Measurements from ENCODE around the gene NT5C1B.

The NT5C1B gene

DNA sequence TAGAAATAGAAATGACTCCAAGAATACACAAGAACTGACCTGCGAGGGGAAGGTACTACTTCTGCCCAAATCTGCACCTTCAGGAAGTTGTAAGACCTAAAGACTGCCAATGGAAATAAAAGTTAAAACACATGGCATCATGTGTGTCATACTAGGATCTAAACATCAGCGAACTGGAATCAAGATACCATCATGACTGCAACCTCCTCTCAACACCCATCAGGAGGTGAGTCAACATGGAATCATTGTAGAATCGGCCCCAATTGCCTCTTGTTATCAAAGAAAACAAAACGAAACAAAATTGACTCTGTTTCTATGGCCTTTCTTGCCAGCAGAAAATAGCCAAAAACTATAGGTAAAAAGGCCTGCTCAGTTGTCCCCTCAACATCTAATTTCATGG is 44.0 kb downstream of the NT5C1B start:
- TF ChIP-seq, protein P1, sequence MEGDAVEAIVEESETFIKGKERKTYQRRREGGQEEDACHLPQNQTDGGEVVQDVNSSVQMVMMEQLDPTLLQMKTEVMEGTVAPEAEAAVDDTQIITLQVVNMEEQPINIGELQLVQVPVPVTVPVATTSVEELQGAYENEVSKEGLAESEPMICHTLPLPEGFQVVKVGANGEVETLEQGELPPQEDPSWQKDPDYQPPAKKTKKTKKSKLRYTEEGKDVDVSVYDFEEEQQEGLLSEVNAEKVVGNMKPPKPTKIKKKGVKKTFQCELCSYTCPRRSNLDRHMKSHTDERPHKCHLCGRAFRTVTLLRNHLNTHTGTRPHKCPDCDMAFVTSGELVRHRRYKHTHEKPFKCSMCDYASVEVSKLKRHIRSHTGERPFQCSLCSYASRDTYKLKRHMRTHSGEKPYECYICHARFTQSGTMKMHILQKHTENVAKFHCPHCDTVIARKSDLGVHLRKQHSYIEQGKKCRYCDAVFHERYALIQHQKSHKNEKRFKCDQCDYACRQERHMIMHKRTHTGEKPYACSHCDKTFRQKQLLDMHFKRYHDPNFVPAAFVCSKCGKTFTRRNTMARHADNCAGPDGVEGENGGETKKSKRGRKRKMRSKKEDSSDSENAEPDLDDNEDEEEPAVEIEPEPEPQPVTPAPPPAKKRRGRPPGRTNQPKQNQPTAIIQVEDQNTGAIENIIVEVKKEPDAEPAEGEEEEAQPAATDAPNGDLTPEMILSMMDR (conservative IDR thresholded peaks at IDR 0.05; ENCODE audit: low read length) = no peak
- DNase-seq (ENCODE audit: low read depth) = peak; percentile 20
- H3K4me3 ChIP-seq (ENCODE audit: low read length) = no peak overlapping the region

DNA sequence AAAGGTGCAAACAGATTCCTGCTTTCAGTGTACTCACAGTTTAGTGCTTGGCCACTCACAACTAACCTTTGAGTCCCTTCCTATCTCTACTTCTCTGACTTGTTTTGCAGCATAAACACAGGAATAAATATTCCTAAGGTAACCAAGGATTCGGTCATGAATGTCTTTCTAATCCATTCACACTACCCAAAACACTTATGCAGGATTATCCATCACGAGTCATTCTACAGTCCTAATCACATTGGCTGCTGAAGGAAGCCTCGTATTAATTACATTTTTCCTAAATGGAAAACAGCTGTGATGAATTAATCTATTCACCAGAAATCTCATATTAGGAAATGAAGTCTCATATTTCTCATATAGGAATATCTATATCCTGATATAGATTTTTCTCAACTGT is 45.2 kb downstream of the NT5C1B start:
- TF ChIP-seq, protein P1 (conservative IDR thresholded peaks at IDR 0.05; ENCODE audit: low read length) = no peak
- peak; percentile 12 for DNase-seq (ENCODE audit: low read depth)

GRCh38 chr2:18540872-18541271 is 48.5 kb downstream of the NT5C1B start:
- TF ChIP-seq, protein P1 (conservative IDR thresholded peaks at IDR 0.05; ENCODE audit: low read length) = no peak
- DNase-seq (ENCODE audit: low read depth) = no peak
- H3K4me3 ChIP-seq (ENCODE audit: low read length) = no peak overlapping the region

More for the DNA sequence above, 45.2 kb downstream of the NT5C1B start:
- no peak overlapping the region for H3K4me3 ChIP-seq (ENCODE audit: low read length)

DNA sequence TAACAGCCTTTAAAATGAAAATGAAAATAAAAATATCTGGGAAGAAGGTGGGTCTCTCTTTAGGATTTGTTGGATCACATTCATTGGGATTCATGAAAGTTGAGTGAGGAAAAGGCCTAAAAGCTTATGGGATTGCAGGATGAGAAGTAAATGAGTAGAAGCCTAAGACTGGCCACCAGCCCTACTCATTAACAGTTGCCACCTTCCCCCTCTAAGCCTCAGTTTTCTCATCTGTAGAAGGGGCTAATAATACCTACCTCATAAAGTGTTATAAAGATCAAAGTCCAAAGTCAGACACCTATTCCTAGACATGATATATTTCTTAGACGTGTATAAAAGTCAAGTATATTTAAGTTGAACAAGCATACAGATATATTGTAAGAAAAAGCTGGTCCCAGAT is 52.7 kb downstream of the NT5C1B start:
- TF ChIP-seq, protein P1 (conservative IDR thresholded peaks at IDR 0.05; ENCODE audit: low read length) = no peak

DNA sequence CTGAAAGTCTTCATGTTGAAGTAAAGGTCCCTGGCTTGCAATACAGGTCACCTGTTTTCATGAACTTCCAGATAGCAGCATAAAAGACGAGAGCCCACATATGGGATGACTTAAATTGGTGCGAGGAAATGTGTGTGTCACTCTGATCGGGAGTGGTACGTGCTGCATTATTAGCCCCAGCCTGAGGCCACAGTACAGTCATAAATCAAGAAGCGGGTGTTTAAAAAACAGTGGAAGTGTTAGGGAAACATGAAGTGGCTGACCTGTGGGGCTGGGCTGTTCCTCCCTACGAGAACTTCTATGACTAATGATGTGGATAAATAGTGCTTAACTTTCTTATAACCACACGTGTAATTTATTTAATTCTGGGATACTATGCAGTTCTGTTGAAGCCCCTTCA is 53.3 kb downstream of the NT5C1B start:
- TF ChIP-seq, protein P1 (conservative IDR thresholded peaks at IDR 0.05; ENCODE audit: low read length) = no peak
- peak; percentile 51 for DNase-seq (ENCODE audit: low read depth)
- no peak overlapping the region for H3K4me3 ChIP-seq (ENCODE audit: low read length)

More for the DNA sequence above, 52.7 kb downstream of the NT5C1B start:
- no peak for DNase-seq (ENCODE audit: low read depth)
- no peak overlapping the region for H3K4me3 ChIP-seq (ENCODE audit: low read length)

GRCh38 chr2:18531194-18531593 is 58.2 kb downstream of the NT5C1B start:
- TF ChIP-seq, protein P1 (conservative IDR thresholded peaks at IDR 0.05; ENCODE audit: low read length) = no peak
- H3K4me3 ChIP-seq (ENCODE audit: low read length) = no peak overlapping the region
- DNase-seq (ENCODE audit: low read depth) = no peak

DNA sequence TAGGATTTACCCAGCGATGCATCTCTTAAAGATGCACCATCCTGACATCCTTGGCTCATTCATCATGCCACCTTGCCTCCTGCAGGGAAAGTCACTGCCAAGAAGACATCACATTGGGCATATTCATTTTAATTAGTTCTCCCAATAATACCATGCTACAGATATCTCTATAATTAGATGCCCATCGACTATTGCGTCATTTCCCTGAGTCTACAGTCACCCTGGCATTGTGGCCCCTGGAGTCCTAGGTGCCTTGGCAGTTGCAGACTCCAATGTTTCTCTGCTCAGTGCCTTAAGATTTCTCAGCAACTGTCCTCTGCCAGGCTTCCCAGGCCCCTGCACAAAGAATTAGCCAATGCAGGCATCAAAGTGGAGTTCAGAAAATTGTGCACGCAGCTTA is 61.5 kb downstream of the NT5C1B start:
- H3K4me3 ChIP-seq (ENCODE audit: low read length) = no peak overlapping the region
- no peak for DNase-seq (ENCODE audit: low read depth)
- TF ChIP-seq, protein P1 (conservative IDR thresholded peaks at IDR 0.05; ENCODE audit: low read length) = no peak
